Tibial artery (tissue), 4 donors: ENCODE results near the gene DOK5.

ENCODE experiments used
- DNase-seq, 2 donors: peaks; one replicate each; pipeline ENCODE4 v3.0.0-alpha.2; 2019
- H3K27ac ChIP-seq, 2 donors: fragments of 200-600 bp; sonication (generic) in 1 of 2; 1 replicate in 1 of 2; 2 replicates in 1 of 2; pipeline ENCODE4 v1.5.1; 2018 to 2019; ENCODE audit warnings: mild to moderate bottlenecking in 1 of 2
- H3K27me3 ChIP-seq, 2 donors: fragments of 200-600 bp; sonication (generic) in 1 of 2; one replicate each; pipeline versions ENCODE4 v1.5.1 to v1.6.0; 2016 to 2019
- H3K36me3 ChIP-seq, 3 donors: fragments of 200-600 bp; sonication (generic) in 2 of 3; one replicate each; pipeline ENCODE4 v1.5.1; 2016 to 2019; ENCODE audit warnings: mild to moderate bottlenecking in 2 of 3
- H3K4me1 ChIP-seq, 4 donors: fragments of 200-600 bp; sonication (generic) in 2 of 4; 1 replicate in 3 of 4; 2 replicates in 1 of 4; pipeline ENCODE4 v1.5.1; 2016 to 2019
- H3K4me3 ChIP-seq, 2 donors: fragments of 200-600 bp; sonication (generic) in 1 of 2; 1 replicate in 1 of 2; 2 replicates in 1 of 2; pipeline ENCODE4 v1.5.1; 2018 to 2019; ENCODE audit warnings: mild to moderate bottlenecking in 2 of 2
- H3K9me3 ChIP-seq, 3 donors: fragments of 200-600 bp; sonication (generic) in 1 of 3; one replicate each; pipeline ENCODE4 v1.5.1; 2016 to 2019
- CTCF ChIP-seq, 2 experiments: fragments of 200-600 bp in 1 of 2; fragments of 450-650 bp in 1 of 2; IDR thresholded peaks; one replicate each; pipeline ENCODE4 v1.5.1; 2017 to 2019; ENCODE audit warnings: antibody characterized with exemption in 2 of 2, mild to moderate bottlenecking in 1 of 2, moderate library complexity in 1 of 2
- intact Hi-C: fragments of 100-400 bp; cut with DNase I; formaldehyde crosslinking; loops from one replicate; pipeline ENCODE4 v1.15.0; 2023; ENCODE audit warnings: low total_unique reads

DOK5 gene

DNA sequence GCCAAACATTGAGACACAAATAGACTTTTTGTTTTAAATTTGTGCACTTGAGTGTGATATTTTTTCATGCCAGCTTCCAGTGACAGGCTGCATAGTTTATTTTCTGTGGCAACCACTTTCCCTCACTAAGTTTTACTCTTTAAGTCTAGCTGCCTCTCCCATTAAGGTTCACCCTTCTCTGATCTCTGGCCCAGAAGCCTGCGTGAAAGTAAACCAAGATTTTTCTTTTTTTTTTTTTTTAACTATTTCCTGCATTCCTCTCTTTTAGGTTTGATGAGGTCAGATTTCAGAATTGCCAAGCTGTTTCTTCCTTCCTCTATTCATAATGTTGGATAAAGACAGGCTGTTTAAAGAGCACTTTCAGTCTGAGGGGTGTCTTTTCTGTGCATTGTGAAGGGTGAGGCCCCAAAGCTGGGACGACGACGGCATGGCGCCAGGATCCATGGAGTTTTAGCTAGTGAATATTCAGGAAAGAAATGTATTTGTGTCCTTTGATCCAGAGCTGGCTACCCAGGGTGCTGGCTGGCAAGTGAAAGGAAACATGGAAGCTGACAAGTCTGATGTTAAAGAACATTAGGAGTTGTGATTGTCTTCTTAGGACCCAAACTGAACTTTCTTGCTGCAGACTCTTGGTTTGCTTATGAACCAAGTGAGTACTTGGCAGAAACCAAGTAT is 50.7 kb downstream of the DOK5 start:
- no peak overlapping the region for H3K27ac ChIP-seq
- no peak for DNase-seq
- intact Hi-C loops, result no loop called here
- no peaks in the 10 kb centered on the region for H3K36me3 ChIP-seq
- H3K4me3 ChIP-seq, result no peak overlapping the region
- no peaks in the 10 kb centered on the region for H3K4me1 ChIP-seq
- no peaks in the 10 kb centered on the region for H3K27me3 ChIP-seq
- TF ChIP-seq CTCF (IDR thresholded peaks at IDR 0.05), result no peak
- no peaks in the 10 kb centered on the region for H3K9me3 ChIP-seq

DNA sequence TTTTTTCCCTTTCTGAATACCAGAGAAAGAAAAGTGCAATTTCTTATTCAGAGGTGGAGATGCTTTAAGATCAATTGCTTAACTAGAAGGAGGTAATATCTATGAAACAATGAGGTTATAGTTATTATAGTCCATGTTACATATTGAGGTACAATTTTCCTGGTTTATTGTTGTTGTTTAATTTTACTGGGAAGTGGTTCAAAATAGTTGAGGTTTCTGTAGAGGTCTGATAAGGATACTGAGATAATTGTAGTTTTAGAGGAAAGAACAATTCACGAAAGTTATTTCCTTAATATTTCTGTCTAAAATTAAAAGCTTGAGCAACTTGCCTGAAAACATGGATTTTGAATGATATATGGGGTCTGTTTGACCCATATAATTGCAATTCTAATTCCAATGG is 51.4 kb downstream of the DOK5 start:
- intact Hi-C loops, result no loop called here
- no peaks in the 10 kb centered on the region for H3K4me1 ChIP-seq
- H3K27me3 ChIP-seq, result no peaks in the 10 kb centered on the region
- no peak for TF ChIP-seq CTCF (IDR thresholded peaks at IDR 0.05)
- H3K9me3 ChIP-seq, result no peaks in the 10 kb centered on the region
- no peak for DNase-seq
- no peak overlapping the region for H3K27ac ChIP-seq
- no peak overlapping the region for H3K4me3 ChIP-seq
- no peaks in the 10 kb centered on the region for H3K36me3 ChIP-seq

GRCh38 chr20:54532573-54532972 is 57.2 kb downstream of the DOK5 start:
- H3K9me3 ChIP-seq, result no peaks in the 10 kb centered on the region
- no peaks in the 10 kb centered on the region for H3K4me1 ChIP-seq
- no peak for TF ChIP-seq CTCF (IDR thresholded peaks at IDR 0.05)
- intact Hi-C loops, result no loop called here
- H3K36me3 ChIP-seq, result no peaks in the 10 kb centered on the region
- H3K4me3 ChIP-seq, result no peak overlapping the region
- DNase-seq, result no peak
- H3K27me3 ChIP-seq, result no peaks in the 10 kb centered on the region
- no peak overlapping the region for H3K27ac ChIP-seq

DNA sequence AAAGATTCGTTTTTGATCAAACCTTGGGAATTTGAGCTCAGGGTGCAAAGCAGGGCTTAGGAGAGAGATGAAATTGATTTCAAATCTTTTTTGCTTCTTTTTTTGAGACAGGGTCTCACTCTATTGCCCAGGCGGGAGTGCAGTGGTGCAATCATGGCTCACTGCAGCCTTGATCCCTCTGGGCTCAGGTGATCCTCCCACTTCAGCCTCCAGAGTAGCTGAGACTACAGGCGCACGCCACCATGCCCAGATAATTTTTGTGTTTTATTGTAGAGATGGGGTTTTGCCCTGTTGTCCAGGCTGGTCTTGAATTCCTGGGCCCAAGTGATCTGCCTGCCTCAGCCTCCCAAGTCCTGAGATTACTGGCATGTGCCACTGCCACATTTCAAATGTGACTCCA is 58.7 kb downstream of the DOK5 start:
- H3K4me1 ChIP-seq, result no peaks in the 10 kb centered on the region
- no peak overlapping the region for H3K27ac ChIP-seq
- intact Hi-C loops, result no loop called here
- TF ChIP-seq CTCF (IDR thresholded peaks at IDR 0.05), result no peak
- no peak overlapping the region for H3K4me3 ChIP-seq
- H3K27me3 ChIP-seq, result no peaks in the 10 kb centered on the region
- no peaks in the 10 kb centered on the region for H3K36me3 ChIP-seq
- no peaks in the 10 kb centered on the region for H3K9me3 ChIP-seq
- DNase-seq, result no peak

DNA sequence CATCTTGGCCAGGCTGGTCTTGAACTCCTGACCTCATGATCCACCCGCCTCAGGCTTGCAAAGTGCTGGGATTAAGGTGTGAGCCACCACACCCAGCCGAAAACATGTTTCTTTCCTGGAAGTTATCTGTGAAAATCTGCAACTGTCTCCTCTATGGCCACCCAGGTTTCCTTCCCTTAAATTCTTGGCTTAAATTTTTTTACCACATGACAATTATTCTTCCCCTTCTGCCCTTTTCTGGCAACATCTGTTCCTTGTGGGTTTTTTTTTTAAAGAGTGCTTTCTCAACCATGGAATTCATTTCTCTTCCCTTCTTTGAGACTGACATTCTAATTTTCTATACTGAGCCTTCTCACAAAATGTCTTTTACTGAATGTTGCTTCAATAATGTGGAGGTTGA is 59.6 kb downstream of the DOK5 start:
- Histone ChIP-seq H3K4me3 (no peak overlapping the region), H3K27me3 (no peaks in the 10 kb centered on the region), H3K4me1 (no peaks in the 10 kb centered on the region), H3K36me3 (no peaks in the 10 kb centered on the region), H3K9me3 (no peaks in the 10 kb centered on the region), H3K27ac (no peak overlapping the region)
- intact Hi-C loops, result no loop called here
- no peak for TF ChIP-seq CTCF (IDR thresholded peaks at IDR 0.05)
- no peak for DNase-seq

DNA sequence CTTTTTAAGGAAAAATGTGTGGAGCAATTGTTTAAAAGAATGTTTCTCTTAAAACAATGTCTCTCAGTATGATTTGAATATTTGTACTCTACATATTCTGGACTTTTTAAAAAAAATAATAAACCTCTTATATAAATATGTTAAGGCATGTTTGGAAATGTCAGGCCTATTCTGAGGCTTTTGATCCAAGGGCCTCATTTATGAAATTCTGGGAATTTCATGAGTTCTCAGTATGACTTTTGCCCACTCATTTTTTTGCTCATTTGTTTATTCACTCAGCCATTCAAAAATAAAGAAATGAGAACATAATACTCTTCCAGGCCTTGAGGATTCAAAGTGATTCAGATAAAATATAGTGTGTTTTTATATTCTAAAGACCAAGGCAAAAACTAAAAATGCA is 60.4 kb downstream of the DOK5 start:
- Histone ChIP-seq H3K4me3 (no peak overlapping the region), H3K27ac (no peak overlapping the region), H3K27me3 (no peaks in the 10 kb centered on the region), H3K9me3 (no peaks in the 10 kb centered on the region), H3K36me3 (no peaks in the 10 kb centered on the region), H3K4me1 (no peaks in the 10 kb centered on the region)
- TF ChIP-seq CTCF (IDR thresholded peaks at IDR 0.05), result no peak
- intact Hi-C loops, result no loop called here
- no peak for DNase-seq
